Measurements from ENCODE around the gene PACS1.
A peak's percentile ranks its signal among the peaks of the same experiment; 100 is the strongest.
"Not testable (repeated sequence)": the region's sequence is repeated elsewhere in the genome, so short reads cannot be mapped to it uniquely, and the experiment has no call there.

PACS1 gene

DNA sequence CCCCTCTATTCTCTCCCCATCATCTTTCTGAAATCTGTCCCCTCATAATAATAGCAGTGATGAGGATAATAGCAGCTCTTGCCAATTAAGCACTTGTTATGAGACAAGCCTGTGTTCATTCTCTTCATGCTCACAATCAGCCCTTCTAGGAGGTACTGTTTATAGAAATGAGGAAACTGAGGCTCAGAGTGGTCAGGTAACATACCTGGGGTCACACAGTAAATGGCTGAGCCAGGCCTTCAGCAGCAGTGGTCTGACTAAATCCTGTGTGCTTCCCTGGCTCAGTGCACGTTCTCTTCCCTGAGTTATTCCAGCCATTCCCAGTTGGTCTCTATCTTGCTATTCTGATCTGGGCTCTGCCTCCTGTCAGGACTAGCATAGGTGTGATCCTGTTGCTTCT lies 204.1 kb downstream of the PACS1 start:
- no CpG with 5 or more reads among the region's 1 CpG for WGBS (ENCODE audit: insufficient coverage, insufficient read length)
- H3K36me3 ChIP-seq (ENCODE audit: control insufficient read depth, insufficient read depth, low read length), result 0 out of 2 replicates have a peak, but pooled peaks cover 5% of the 10 kb centered on the region

GRCh38 chr11:66275396-66275795 lies 205.3 kb downstream of the PACS1 start:
- 0 out of 2 replicates have a peak, but pooled peaks cover 5% of the 10 kb centered on the region for H3K36me3 ChIP-seq (ENCODE audit: control insufficient read depth, insufficient read depth, low read length)
- 0 out of 2 replicates have a peak, but pooled peaks cover 3% of the 10 kb centered on the region for H3K4me1 ChIP-seq (ENCODE audit: control insufficient read depth, insufficient read depth, low read length)
- no CpG with 5 or more reads among the region's 8 CpGs for WGBS (ENCODE audit: insufficient coverage, insufficient read length)
- no peak for DNase-seq (ENCODE audit: low read depth, low spot score)
- H3K27ac ChIP-seq (ENCODE audit: low read length), result no peak overlapping the region
- no peak overlapping the region for H3K4me3 ChIP-seq (ENCODE audit: low read length)
- no peaks in the 10 kb centered on the region for H3K27me3 ChIP-seq (ENCODE audit: control insufficient read depth, insufficient read depth, low read length)
- no peaks in the 10 kb centered on the region for H3K9me3 ChIP-seq (ENCODE audit: control insufficient read depth, insufficient read depth, low read length)

More for the DNA sequence above, 204.1 kb downstream of the PACS1 start:
- Histone ChIP-seq H3K9me3 (ENCODE audit: control insufficient read depth, insufficient read depth, low read length) (no peaks in the 10 kb centered on the region), H3K27me3 (ENCODE audit: control insufficient read depth, insufficient read depth, low read length) (no peaks in the 10 kb centered on the region), H3K27ac (ENCODE audit: low read length) (no peak overlapping the region), H3K4me3 (ENCODE audit: low read length) (no peak overlapping the region), H3K4me1 (ENCODE audit: control insufficient read depth, insufficient read depth, low read length) (0 out of 2 replicates have a peak, but pooled peaks cover 3% of the 10 kb centered on the region)
- DNase-seq (ENCODE audit: low read depth, low spot score), result no peak

DNA sequence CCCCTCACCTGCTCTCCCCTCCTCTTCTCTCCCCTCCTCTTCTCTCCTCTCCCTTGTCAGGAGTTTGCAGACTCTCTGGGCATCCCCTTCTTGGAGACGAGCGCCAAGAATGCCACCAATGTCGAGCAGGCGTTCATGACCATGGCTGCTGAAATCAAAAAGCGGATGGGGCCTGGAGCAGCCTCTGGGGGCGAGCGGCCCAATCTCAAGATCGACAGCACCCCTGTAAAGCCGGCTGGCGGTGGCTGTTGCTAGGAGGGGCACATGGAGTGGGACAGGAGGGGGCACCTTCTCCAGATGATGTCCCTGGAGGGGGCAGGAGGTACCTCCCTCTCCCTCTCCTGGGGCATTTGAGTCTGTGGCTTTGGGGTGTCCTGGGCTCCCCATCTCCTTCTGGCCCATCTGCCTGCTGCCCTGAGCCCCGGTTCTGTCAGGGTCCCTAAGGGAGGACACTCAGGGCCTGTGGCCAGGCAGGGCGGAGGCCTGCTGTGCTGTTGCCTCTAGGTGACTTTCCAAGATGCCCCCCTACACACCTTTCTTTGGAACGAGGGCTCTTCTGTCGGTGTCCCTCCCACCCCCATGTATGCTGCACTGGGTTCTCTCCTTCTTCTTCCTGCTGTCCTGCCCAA lies 206.0 kb downstream of the PACS1 start:
- no peaks in the 10 kb centered on the region for H3K9me3 ChIP-seq (ENCODE audit: control insufficient read depth, insufficient read depth, low read length)
- DNase-seq (ENCODE audit: low read depth, low spot score), result no peak
- WGBS (ENCODE audit: insufficient coverage, insufficient read length), result no CpG with 5 or more reads among the region's 14 CpGs
- no peak overlapping the region for H3K4me3 ChIP-seq (ENCODE audit: low read length)
- 0 out of 2 replicates have a peak, but pooled peaks cover 5% of the 10 kb centered on the region for H3K36me3 ChIP-seq (ENCODE audit: control insufficient read depth, insufficient read depth, low read length)
- no peak overlapping the region for H3K27ac ChIP-seq (ENCODE audit: low read length)
- 0 out of 2 replicates have a peak, but pooled peaks cover 3% of the 10 kb centered on the region for H3K4me1 ChIP-seq (ENCODE audit: control insufficient read depth, insufficient read depth, low read length)
- no peaks in the 10 kb centered on the region for H3K27me3 ChIP-seq (ENCODE audit: control insufficient read depth, insufficient read depth, low read length)

- no CpG with 5 or more reads among the region's 13 CpGs for WGBS (ENCODE audit: insufficient coverage, insufficient read length)
- DNase-seq (ENCODE audit: low read depth, low spot score); H3K27ac ChIP-seq (ENCODE audit: low read length); H3K27me3 ChIP-seq (ENCODE audit: control insufficient read depth, insufficient read depth, low read length); H3K9me3 ChIP-seq (ENCODE audit: control insufficient read depth, insufficient read depth, low read length); H3K36me3 ChIP-seq (ENCODE audit: control insufficient read depth, insufficient read depth, low read length); H3K4me3 ChIP-seq (ENCODE audit: low read length); H3K4me1 ChIP-seq (ENCODE audit: control insufficient read depth, insufficient read depth, low read length): not testable (repeated sequence)
Measured at GRCh38 chr11:66276619-66277018, 206.5 kb downstream of the PACS1 start.

DNA sequence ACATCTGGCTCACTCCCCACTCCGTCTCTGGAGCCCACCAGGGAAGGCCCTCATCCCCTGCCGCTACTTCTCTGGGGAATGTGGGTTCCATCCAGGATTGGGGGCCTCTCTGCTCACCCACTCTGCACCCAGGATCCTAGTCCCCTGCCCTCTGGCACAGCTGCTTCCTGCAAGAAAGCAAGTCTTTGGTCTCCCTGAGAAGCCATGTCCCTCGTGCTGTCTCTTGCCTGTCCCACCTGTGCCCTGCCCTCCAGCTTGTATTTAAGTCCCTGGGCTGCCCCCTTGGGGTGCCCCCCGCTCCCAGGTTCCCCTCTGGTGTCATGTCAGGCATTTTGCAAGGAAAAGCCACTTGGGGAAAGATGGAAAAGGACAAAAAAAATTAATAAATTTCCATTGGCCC lies 207.0 kb downstream of the PACS1 start:
- H3K27me3 ChIP-seq (ENCODE audit: control insufficient read depth, insufficient read depth, low read length); H3K4me1 ChIP-seq (ENCODE audit: control insufficient read depth, insufficient read depth, low read length); DNase-seq (ENCODE audit: low read depth, low spot score); H3K27ac ChIP-seq (ENCODE audit: low read length); H3K36me3 ChIP-seq (ENCODE audit: control insufficient read depth, insufficient read depth, low read length); H3K4me3 ChIP-seq (ENCODE audit: low read length); H3K9me3 ChIP-seq (ENCODE audit: control insufficient read depth, insufficient read depth, low read length): not testable (repeated sequence)
- WGBS (ENCODE audit: insufficient coverage, insufficient read length), result no CpG with 5 or more reads among the region's 4 CpGs

- Histone ChIP-seq H3K36me3 (ENCODE audit: control insufficient read depth, insufficient read depth, low read length) (0 out of 2 replicates have a peak, but pooled peaks cover 3% of the 10 kb centered on the region), H3K27me3 (ENCODE audit: control insufficient read depth, insufficient read depth, low read length) (no peaks in the 10 kb centered on the region), H3K9me3 (ENCODE audit: control insufficient read depth, insufficient read depth, low read length) (no peaks in the 10 kb centered on the region), H3K4me3 (ENCODE audit: low read length) (peak within 1 kb of the TSS; percentile 54; the same call in 1 of the 2 replicates), H3K4me1 (ENCODE audit: control insufficient read depth, insufficient read depth, low read length) (0 out of 2 replicates have a peak, but pooled peaks cover 3% of the 10 kb centered on the region), H3K27ac (ENCODE audit: low read length) (no peak within 1 kb of the TSS)
- no CpG with 5 or more reads among the region's 84 CpGs for WGBS (ENCODE audit: insufficient coverage, insufficient read length)
- no peak for DNase-seq (ENCODE audit: low read depth, low spot score)
Measured at GRCh38 chr11:66277471-66278362, 207.6 kb downstream of the PACS1 start, which contains the start of gene CNIH2. TSS of gene CNIH2 (plus strand) at chr11:66278175. CDS start at chr11:66278457, 282 bp downstream.

DNA sequence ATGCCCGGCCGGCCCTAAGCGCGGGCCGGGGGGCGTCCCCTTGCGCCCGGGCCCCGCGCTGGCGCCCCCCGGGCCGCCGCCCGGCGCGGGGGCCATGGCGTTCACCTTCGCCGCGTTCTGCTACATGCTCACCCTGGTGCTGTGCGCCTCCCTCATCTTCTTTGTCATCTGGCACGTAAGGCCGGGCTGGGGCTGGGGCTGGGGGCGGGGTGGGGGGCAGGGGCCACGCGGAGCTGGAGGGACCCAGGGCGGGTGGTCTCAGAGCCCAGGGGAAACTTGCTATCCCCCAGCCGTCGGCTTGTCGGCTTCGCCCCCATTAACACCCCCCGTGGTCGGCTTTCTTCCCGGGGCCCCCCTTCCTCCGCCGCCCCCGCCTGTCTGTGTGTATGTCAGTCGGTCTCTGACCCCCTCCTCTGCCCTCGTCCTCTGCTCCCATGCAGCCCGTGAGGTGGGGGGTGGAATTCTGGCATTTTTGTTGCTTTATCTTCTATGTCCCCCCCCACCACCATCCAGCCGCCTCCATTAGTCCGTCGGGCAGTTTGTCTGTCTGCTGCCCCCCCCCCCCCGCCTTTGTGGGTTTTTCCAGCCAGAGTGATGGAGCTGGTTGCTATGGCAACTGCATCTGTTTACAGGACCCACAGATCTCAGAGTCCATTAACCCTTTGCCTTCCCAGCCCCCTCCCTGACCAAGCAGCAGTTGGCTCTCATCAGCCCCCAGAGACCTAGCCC lies 208.5 kb downstream of the PACS1 start:
- H3K4me1 ChIP-seq (ENCODE audit: control insufficient read depth, insufficient read depth, low read length), result 0 out of 2 replicates have a peak, but pooled peaks cover 3% of the 10 kb centered on the region
- H3K4me3 ChIP-seq (ENCODE audit: low read length), result peak overlapping the region; percentile 54; the same call in 1 of the 2 replicates
- no peak overlapping the region for H3K27ac ChIP-seq (ENCODE audit: low read length)
- H3K36me3 ChIP-seq (ENCODE audit: control insufficient read depth, insufficient read depth, low read length), result 0 out of 2 replicates have a peak, but pooled peaks cover under 1% of the 10 kb centered on the region
- H3K27me3 ChIP-seq (ENCODE audit: control insufficient read depth, insufficient read depth, low read length), result no peaks in the 10 kb centered on the region
- no peak for DNase-seq (ENCODE audit: low read depth, low spot score)
- H3K9me3 ChIP-seq (ENCODE audit: control insufficient read depth, insufficient read depth, low read length), result no peaks in the 10 kb centered on the region
- no CpG with 5 or more reads among the region's 45 CpGs for WGBS (ENCODE audit: insufficient coverage, insufficient read length)

DNA sequence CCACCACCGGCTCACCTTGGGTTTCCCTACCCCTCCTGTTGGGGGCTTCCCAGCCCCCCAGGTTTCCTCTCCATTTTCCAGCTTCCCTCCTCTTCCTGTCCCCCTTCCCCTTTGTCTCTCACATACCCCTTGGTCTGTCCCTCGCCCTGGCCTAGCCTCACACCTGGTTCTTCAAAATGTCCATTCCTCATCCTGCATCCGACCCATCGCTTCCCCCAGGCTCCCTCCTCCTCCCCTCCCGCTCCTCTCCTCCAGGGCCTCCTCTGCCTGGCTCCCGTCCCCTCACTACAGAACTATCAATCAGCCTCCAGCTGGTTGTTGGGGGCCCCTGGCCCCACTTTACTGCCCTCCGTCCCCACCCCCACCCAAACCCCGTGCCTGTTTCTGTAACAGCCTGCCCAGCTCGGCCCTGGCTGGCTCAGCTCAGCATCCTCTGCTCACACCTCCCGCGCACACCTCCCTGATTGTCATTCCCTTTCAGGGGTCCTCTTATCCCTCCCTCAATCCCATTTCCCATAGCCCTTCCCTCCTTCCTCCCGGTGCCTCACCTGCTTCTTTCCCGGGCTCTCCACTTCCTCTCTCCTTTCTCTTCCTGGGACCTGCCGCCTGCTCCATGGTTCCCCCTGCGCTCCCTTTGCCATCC lies 209.1 kb downstream of the PACS1 start:
- no peak overlapping the region for H3K4me3 ChIP-seq (ENCODE audit: low read length)
- H3K27me3 ChIP-seq (ENCODE audit: control insufficient read depth, insufficient read depth, low read length), result no peaks in the 10 kb centered on the region
- no peak overlapping the region for H3K27ac ChIP-seq (ENCODE audit: low read length)
- DNase-seq (ENCODE audit: low read depth, low spot score), result no peak
- H3K4me1 ChIP-seq (ENCODE audit: control insufficient read depth, insufficient read depth, low read length), result 0 out of 2 replicates have a peak, but pooled peaks cover 3% of the 10 kb centered on the region
- WGBS (ENCODE audit: insufficient coverage, insufficient read length), result no CpG with 5 or more reads among the region's 15 CpGs
- H3K36me3 ChIP-seq (ENCODE audit: control insufficient read depth, insufficient read depth, low read length), result no peaks in the 10 kb centered on the region
- H3K9me3 ChIP-seq (ENCODE audit: control insufficient read depth, insufficient read depth, low read length), result no peaks in the 10 kb centered on the region

DNA sequence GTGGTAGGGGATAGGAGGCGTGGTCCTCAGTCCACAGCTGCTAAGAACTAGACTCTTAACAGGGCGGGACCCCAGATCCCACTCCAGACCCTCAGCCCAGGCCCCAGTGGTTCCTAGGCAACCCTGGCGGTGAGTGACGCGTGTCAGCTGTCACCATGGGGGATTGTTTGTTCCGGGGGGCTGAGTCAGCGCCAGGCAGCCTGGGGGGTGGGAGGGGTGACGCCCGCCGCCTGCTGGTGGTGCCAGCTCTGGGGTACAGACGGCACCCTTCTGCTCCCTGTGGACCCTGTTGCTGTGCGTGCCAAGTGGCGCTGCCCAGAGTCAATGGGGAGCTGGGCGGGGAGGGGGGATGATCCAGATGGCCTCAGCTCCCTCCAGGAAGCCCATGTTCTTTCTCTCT lies 210.4 kb downstream of the PACS1 start:
- 0 out of 2 replicates have a peak, but pooled peaks cover 4% of the 10 kb centered on the region for H3K36me3 ChIP-seq (ENCODE audit: control insufficient read depth, insufficient read depth, low read length)
- no CpG with 5 or more reads among the region's 14 CpGs for WGBS (ENCODE audit: insufficient coverage, insufficient read length)
- no peak overlapping the region for H3K4me3 ChIP-seq (ENCODE audit: low read length)
- H3K27me3 ChIP-seq (ENCODE audit: control insufficient read depth, insufficient read depth, low read length), result no peaks in the 10 kb centered on the region
- 0 out of 2 replicates have a peak, but pooled peaks cover 3% of the 10 kb centered on the region for H3K4me1 ChIP-seq (ENCODE audit: control insufficient read depth, insufficient read depth, low read length)
- H3K9me3 ChIP-seq (ENCODE audit: control insufficient read depth, insufficient read depth, low read length), result no peaks in the 10 kb centered on the region
- H3K27ac ChIP-seq (ENCODE audit: low read length), result no peak overlapping the region
- DNase-seq (ENCODE audit: low read depth, low spot score), result no peak
